SHP77 treated with DMSO at 0.1 percent for 48 hours (cell line): ENCODE data around the gene DNAJB1.
A peak's percentile ranks its signal among the peaks of the same experiment; 100 is the strongest.
"Not testable (repeated sequence)": the region's sequence is repeated elsewhere in the genome, so short reads cannot be mapped to it uniquely, and the experiment has no call there.

Experiments used
- DNase-seq: peaks from one replicate; lab custom pipeline; 2025; lab: John Stamatoyannopoulos, UW

DNAJB1 gene

GRCh38 chr19:14517840-14518505 is at the start of gene DNAJB1:
DNAJB1 (minus strand) TSS chr19:14518397; CDS start chr19:14518349, 48 bp downstream.
- DNase-seq = peak; percentile 94

- no peak for DNase-seq
Measured at GRCh38 chr19:14567079-14567478, 48.9 kb upstream of the DNAJB1 start.

- DNase-seq = no peak
Measured at GRCh38 chr19:14566712-14567077, 48.5 kb upstream of the DNAJB1 start.

GRCh38 chr19:14565765-14566711 is 47.8 kb upstream of the DNAJB1 start:
- DNase-seq = no peak

GRCh38 chr19:14565298-14565679 is 47.1 kb upstream of the DNAJB1 start:
- DNase-seq = no peak

GRCh38 chr19:14564652-14565297 is 46.6 kb upstream of the DNAJB1 start:
- not testable (repeated sequence) for DNase-seq

GRCh38 chr19:14563989-14564651 is 45.9 kb upstream of the DNAJB1 start:
- no peak for DNase-seq

- DNase-seq = no peak
Measured at GRCh38 chr19:14563590-14563926, 45.4 kb upstream of the DNAJB1 start.

GRCh38 chr19:14562660-14563589 is 44.7 kb upstream of the DNAJB1 start:
- DNase-seq = no peak

GRCh38 chr19:14561847-14562351 is 43.7 kb upstream of the DNAJB1 start:
- DNase-seq = no peak

GRCh38 chr19:14561249-14561648 is 43.1 kb upstream of the DNAJB1 start:
- no peak for DNase-seq

GRCh38 chr19:14560776-14561108 is 42.5 kb upstream of the DNAJB1 start:
- DNase-seq = no peak

GRCh38 chr19:14559916-14560775 is 41.9 kb upstream of the DNAJB1 start:
- DNase-seq = no peak

GRCh38 chr19:14558370-14559066 is 40.3 kb upstream of the DNAJB1 start:
- DNase-seq = no peak

GRCh38 chr19:14556662-14557188 is 38.5 kb upstream of the DNAJB1 start:
- DNase-seq = no peak

GRCh38 chr19:14555918-14556661 is 37.9 kb upstream of the DNAJB1 start:
- no peak for DNase-seq

- no peak for DNase-seq
Measured at GRCh38 chr19:14554382-14554812, 36.2 kb upstream of the DNAJB1 start.

GRCh38 chr19:14553939-14554243 is 35.7 kb upstream of the DNAJB1 start:
- DNase-seq = no peak
